ENCODE data around the gene OMG.
A peak's percentile ranks its signal among the peaks of the same experiment; 100 is the strongest.
"Not testable (repeated sequence)": the region's sequence is repeated elsewhere in the genome, so short reads cannot be mapped to it uniquely, and the experiment has no call there.

Gene OMG

DNA sequence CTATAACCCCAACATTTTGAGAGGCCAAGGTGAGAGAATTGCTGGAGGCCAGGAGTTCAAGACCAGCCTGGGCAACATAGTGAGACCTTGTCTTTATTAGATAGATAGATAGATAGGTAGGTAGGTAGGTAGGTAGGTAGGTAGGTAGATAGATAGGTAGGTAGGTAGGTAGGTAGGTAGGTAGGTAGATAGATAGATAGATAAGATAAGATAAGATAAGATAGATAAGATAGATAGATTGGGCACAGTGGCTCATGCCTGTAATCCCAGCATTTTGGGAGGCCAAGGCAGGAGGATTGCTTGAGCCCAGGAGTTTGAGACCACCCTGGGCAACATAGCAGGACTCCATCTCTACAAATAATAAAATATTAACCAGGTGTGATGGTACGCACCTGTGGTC lies 34.1 kb downstream of the OMG start:
- DNase-seq (ENCODE audit: low read depth), result not testable (repeated sequence)

DNA sequence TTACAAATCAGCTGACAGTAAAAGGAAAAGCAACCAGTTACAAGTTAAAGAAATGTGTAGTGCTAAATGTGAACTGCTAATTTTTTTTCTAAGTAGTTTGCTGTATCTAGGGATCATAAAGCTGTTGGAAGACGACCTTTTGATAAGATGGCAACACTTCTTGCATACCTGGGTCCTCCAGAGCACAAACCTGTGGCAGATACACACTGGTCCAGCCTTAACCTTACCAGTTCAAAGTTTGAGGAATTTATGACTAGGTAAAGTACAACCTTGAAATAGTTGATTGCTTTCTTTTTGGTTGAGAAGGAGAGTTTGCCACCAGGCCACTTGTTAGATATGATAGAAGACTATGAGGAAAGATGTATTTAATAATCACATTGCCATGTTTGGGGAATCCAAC lies 35.4 kb downstream of the OMG start:
- no peak for DNase-seq (ENCODE audit: low read depth)

- no peak for DNase-seq (ENCODE audit: low read depth)
Measured at GRCh38 chr17:31260151-31260550, 36.9 kb downstream of the OMG start.

DNA sequence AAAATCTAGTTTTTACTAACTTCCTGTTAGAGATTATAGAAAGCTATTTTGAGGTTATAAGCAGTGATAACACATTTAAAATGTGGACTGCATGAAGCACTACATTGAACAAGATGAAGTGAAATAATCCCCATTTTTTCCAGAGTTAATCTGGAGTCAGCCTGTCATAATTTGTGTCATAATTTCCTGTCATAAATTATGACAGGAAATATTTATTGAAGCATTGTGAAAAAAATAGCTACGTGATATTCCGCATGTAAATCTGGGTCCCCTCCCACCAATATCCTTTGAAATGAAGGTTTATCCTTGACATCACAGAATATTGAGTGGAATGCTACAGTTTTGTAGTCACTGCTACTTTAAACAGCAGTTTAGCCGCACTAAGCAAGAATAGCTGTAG lies 40.1 kb downstream of the OMG start:
- no peak for DNase-seq (ENCODE audit: low read depth)

DNA sequence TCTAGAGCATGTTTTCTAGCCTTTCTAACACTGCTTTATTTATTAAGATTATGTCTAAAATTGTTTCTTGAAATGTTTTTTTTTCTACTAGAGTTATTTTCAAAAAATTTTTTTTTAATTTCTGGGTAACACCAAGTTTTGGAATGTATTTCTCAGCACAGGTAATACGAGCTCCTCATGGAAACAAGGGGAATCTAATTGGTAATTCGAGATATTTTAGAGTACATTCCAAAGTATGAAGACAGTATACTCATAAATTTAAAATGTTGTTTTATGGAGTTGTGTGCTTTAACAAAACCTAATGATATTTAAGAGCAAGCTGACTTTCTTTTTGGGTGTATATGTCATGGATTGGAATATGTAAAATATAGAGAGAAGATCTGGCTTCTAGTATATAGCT lies 42.4 kb downstream of the OMG start:
- no peak for DNase-seq (ENCODE audit: low read depth)

GRCh38 chr17:31252741-31253140 lies 44.3 kb downstream of the OMG start:
- DNase-seq (ENCODE audit: low read depth), result no peak

- no peak for DNase-seq (ENCODE audit: low read depth)
Measured at GRCh38 chr17:31251970-31252328, 45.1 kb downstream of the OMG start.

GRCh38 chr17:31251105-31251969 lies 45.7 kb downstream of the OMG start:
- no peak for DNase-seq (ENCODE audit: low read depth)

GRCh38 chr17:31250229-31250628 lies 46.8 kb downstream of the OMG start:
- peak; percentile 17 for DNase-seq (ENCODE audit: low read depth)

DNA sequence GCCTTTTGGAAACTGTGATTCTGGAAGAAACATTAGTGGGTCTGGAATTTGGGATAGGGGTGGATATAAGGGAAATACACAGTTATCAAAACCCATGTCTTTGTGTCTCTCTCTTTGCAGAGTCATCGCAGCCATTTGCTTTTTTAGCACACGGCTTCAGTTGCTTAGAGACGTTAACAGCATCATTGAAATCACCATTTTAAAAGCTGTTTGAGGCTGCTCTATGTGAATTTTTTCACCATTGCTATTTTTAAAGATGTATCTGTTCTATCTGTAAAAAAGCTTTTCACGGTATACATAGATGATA lies 47.3 kb downstream of the OMG start:
- DNase-seq (ENCODE audit: low read depth), result no peak

GRCh38 chr17:31248986-31249834 lies 47.8 kb downstream of the OMG start:
- peak; percentile 94 for DNase-seq (ENCODE audit: low read depth)

Measured in ELR (cell line).